Stimulated activated CD4-positive, alpha-beta T cell treated with anti-CD3 and anti-CD28 coated beads, Interleukin-15, amount 100 ng/mL, for 48 hours (primary cell): ENCODE measurements around the gene FBRSL1.
"Not testable (repeated sequence)": the region's sequence is repeated elsewhere in the genome, so short reads cannot be mapped to it uniquely, and the experiment has no call there.

Experiments
- DNase-seq, 2 donors: peaks; one replicate each; pipeline ENCODE4 v3.0.0-alpha.2; 2020; ENCODE audit warnings: low read depth in 2 of 2

FBRSL1 gene

DNA sequence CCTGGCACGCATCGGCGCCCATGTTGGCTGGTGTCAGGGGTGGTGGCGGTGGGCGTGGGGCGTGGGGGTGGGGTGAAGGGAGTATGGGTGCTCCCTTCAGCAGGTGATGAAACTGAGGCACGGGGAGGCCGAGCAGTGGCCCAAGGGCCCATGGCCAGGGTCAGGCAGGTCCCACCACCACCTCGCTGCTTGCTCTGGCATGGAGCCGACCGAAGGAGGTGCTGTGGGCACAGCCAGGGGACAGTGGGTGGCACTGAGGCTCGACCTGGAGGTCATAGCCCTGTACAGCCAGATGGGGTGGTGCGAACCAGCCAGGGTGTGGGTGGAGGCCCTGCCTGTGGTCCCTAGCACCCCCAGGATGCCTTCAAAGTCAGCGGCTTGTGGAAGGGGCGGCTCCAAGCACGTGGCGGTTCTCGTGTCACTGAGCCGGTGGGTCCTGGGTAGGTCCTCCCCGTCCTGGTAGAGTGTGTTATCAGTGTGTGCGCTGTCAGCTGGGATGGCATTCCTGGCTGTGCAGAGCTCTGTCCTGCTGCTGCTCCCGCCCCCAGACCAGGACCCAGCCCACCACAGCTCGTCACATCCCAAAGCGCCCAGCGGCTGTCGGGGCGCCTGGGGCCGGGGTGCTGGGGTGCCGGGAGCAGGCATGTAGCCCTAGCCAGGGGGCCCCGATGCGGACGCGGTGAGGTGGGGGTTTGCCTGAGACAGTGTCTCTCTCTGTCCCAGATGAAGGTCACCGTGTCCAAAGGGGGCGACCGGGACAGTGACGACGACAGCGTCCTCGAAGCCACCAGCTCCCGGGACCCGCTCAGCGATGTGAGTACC, 35.3 kb downstream of the FBRSL1 start:
- no peak for DNase-seq

DNA sequence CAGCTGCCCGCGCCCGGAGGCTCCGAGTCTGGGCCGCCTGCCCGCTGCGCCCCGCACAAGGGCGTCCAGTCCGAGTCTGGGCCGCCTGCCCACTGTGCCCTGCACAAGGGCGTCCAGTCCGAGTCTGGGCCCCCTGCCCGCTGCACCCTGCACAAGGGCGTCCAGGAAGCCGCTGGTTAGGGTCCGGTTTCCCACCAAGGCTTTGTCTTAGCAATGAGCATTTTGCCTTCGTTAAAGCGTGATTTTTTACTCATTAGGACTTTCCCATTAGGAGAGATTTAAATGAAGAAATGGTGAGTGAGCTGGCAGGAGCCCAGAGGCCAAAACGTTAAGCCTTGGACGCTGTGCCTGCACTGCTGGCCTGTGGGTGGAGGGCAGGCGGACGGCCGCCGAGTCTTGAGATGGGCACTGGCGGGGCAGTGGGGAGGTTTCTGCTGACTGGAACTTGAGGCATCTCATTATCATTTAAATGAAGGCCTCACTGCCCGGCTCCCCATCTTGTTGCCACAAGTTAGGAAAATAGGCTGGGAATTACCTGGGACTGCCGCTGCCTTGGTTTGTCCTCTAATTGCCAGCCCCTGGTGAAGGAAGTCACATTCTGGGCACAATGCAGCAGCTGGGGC, 36.0 kb downstream of the FBRSL1 start:
- no peak for DNase-seq

DNA sequence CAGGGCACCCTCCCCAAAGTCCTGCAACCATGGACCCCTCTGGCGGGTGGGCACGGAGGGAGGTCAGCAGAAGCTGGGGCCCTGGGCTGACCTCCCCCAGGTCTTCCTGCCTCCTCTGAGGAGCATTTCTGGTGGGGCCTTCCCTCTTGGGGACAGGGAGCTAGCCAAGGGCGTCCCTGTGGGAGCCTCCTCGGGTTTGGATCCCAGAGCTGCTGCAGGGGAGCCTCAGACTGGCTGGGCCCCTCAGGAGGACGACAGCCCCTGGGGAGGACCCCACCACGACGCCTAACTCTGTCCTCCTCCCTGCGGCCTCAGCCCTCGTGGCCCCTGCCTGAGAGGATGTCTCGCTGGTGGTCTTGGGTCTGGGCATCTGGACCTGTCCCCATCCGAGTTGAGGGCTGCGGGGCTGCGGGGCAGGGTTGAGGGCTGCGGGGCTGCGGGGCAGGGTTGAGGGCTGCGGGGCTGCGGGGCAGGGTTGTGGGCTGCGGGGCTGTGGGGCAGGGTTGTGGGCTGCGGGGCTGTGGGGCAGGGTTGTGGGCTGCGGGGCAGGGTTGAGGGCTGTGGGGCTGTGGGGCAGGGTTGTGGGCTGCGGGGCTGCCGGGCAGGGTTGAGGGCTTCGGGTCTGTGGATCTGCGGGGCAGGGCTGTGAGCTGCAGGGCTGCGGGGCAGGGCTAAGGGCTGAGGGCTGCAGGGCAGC, 37.4 kb downstream of the FBRSL1 start:
- DNase-seq, result no peak

DNA sequence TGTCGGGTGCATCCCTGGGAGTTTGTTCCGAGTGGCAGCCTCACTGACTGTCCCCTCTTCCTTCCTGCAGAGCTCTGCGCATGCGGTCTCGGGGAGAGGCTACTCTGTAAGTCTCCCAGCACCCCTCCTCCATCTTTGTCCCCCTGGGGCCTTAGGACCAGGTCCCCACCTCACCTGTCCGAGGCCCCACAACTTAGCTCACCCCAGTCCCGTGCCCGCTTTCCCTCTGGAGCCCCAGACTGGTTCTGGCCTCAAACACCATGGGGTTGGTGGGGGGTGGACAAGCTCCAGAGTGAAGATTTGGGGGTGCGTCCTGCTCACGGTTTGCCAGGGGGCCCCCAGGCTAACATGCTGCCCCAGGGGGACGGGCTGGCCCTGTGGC, 37.9 kb downstream of the FBRSL1 start:
- no peak for DNase-seq

DNA sequence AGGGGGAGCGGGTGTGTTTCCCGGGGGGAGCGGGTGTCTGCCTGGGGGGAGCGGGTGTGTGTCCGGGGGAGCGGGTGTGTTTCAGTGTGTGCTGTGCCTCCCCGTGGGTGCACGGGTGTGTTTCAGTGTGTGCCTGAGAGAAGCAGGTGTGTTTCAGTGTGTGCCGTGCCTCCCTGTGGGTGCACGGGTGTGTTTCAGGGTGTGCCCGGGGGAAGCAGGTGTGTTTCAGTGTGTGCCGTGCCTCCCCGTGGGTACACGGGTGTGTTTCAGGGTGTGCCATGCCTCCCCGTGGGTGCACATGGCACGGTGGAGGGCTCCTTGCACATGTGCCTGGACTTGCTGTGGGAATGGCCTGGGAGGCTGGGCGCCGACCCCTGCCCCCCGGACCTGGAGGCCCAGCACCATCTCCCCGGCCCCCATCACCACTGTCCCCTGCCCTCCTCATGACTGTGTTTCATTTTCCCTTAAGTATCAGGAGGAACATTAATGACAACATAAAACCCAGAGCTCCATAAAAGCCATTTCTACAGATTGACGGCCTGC, 38.7 kb downstream of the FBRSL1 start:
- no peak for DNase-seq

DNA sequence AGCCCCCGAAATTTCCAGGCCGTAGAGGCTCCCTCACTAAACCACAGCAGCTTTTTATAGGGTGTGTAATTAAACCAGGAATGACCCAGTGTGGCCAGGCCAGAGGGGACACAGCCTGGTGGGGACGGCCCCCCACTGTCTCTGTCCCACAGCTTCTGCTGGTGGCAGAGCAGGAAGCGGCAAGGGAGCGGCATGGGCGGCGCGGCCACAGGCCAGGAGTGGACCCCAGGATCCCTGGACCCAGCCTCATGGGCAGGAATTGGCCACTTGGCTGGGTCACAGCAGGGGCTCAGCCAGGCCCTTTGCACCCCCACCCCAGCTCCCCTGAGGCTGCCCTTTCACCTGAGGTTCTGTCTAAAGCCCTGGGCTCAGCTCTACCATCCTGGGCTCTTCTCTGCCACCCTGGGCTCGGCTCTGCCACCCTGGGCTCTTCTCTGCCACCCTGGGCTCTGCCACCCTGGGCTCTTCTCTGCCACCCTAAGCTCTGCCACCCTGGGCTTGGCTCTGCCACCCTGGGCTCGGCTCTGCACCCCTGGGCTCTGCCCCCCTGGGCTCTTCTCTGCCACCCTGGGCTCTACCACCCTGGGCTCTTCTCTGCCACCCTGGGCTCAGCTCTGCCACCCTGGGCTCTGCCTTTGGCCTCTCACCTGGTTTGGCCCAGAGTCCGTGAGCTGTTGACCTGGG, 39.3 kb downstream of the FBRSL1 start:
- no peak for DNase-seq

DNA sequence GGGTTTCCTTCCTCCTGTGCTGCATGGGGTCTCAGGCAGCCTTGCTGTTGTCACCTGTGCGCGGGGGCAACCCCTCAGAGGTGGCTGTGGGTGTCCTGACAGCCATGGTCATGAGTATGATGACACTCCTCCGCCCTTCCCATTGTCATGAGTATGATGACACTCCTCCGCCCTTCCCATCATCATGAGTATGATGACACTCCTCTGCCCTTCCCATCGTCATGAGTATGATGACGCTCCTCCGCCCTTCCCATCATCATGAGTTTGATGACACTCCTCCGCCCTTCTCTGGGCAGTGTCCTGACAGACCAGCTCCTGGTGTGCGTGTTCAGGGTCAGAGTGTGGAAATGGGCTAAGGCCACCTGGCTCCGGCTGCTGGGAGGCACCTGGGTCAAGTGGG, 40.0 kb downstream of the FBRSL1 start:
- DNase-seq, result no peak

DNA sequence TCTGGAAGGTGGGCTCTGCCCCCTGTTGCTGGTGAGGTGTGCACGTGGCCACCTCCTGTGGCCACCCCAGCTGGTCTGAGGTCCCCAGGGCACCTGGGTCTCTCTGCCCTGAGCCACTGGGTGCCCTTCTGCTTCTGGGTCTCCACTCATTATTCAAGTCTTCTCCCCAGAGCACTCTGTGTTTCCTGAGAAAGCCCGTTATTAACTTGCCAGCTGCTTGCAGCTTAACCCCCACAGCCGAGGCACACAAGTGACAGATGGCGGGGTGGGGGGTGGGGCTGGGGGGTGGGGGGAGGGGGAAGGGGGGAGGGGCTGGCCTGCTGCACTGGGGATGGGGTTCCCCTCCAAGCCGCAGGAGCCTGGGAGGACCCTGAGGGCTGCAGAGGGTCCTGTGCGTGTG, 40.5 kb downstream of the FBRSL1 start:
- DNase-seq, result no peak

DNA sequence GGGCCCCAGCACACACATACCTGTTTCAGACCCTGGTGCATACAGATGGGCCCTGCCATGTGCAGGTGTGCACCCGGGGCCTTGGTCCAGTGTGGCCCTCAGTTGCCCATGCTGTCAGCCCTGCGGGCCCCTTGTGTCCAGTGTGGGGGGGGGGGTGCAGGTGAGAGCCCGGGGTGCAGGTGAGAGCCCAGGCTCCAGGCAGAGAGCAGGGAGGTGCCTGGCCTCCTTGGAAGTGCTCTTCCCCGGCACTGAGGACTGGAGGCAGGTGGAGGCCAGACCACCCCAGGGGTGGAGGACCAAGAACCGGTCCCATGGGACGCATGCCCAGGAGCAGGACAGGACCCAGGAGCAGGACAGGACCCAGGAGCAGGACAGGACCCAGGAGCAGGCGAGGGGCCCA, 40.9 kb downstream of the FBRSL1 start:
- no peak for DNase-seq

DNA sequence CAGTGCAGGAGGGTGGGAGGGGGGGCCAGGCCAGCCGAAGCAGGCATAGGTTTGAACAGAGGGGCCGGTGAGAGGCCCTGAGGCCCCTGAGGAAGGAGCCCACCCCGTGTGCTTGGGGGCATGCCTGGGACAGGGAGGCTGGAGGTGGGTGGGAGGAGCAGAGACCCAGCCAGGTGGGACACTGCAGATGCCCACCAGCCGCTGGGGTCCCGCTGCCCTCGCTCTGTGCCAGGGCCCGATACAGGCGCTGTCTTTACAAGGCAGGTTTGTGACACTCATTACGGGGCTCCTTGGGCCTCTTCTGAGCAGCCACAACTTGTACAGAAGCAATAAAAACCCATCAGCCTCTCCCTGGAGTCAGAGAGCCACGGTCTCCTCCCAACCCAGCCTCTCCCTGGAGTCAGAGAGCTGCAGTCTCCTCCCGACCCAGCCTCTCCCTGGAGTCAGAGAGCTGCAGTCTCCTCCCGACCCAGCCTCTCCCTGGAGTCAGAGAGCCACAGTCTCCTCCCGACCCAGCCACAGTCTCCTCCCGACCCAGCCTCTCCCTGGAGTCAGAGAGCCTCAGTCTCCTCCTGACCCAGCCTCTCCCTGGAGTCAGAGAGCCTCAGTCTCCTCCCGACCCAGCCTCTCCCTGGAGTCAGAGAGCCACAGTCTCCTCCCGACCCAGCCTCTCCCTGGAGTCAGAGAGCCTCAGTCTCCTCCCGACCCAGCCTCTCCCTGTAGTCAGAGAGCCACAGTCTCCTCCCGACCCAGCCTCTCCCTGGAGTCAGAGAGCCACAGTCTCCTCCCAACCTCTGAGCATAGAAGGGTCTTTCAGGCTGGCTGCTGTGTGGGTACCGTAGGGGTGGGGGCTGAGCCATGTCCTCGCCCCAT, 43.0 kb downstream of the FBRSL1 start:
- DNase-seq, result not testable (repeated sequence)

DNA sequence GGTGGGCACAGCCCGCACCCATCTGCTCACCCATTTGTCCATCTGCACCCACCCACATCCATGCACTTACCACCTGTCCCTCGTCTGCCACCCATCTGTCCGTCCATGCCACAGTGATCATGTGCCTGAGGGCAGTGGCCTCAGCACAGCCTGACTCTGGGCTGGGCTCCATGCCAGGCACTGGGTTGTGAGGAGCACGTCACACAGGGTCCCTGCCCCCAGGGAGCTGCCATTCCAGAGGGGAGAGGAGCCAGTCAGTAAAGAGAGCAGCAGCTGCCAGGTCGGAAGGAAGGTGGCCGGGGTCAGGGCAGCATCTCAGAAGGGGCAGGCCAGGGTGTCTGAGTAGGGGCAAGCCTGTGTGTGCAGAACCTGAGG, 43.6 kb downstream of the FBRSL1 start:
- no peak for DNase-seq

DNA sequence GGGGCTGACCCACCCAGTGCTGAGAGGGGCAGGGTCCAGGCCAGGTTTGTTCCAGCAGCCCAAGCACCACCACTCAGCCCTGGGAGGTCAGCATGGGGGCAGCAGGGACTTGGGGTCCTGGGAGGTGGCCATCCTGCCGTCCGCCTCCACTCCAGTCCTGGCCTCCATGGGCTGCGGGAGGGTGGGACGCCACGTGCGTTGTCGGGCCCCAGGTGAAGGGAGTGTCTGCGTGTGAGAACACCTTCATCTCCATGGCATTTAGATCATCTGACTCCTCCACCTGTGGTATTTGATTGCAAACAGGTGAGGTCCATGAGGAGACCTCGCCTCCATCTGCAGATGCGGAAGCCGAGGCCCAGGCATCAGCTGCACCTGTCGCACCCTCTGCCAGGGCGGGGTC, 44.1 kb downstream of the FBRSL1 start:
- DNase-seq, result no peak

DNA sequence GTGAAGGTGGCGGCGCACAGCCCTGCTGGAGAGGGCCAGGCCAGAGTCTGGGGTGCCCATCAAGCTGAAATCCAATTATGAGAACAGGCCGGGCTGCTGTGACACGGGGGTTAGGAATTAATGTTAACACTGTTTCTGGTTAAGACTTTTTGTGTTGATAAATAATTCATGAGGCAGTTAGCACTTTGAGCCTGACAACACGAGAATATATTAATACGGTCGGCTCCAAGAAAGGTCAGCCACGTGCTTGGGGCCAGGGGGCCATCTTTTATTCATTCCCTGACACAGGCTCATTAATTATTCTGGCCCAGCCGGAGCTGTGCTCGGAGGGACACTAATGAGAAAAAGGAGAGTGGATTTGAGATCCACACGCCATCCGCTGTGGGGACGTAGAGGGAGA, 45.1 kb downstream of the FBRSL1 start:
- DNase-seq, result no peak

DNA sequence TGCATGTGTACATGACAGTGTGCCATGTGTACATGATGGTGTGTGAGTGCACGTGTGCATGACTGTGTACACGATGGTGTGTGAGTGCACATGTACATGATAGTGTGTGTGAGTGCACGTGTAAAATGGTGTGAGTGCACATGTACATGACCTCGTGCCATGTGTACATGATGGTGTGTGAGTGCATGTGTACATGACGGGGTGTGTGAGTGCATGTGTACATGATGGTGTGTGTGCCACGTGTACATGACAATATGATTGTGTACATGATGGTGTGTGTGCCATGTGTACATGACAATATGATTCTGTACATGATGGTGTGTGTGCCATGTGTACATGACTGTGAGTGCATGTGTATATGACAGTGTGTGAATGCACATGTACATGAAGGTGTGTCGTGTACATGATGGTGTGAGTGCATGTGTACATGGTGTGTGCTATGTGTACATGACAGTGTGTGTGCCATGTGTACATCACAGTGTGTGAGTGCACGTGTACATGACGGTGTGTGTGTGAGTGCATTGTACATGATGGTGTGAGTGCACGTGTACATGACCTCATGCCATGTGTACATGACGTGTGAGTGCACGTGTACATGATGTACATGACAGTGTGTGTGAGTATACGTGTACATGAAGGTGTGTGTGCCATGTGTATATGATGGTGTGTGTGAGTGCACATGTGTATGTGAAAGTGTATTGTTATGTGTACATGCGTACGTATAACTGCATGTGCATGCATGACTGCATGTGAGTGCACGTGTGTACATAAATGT, 46.3 kb downstream of the FBRSL1 start:
- DNase-seq, result no peak

DNA sequence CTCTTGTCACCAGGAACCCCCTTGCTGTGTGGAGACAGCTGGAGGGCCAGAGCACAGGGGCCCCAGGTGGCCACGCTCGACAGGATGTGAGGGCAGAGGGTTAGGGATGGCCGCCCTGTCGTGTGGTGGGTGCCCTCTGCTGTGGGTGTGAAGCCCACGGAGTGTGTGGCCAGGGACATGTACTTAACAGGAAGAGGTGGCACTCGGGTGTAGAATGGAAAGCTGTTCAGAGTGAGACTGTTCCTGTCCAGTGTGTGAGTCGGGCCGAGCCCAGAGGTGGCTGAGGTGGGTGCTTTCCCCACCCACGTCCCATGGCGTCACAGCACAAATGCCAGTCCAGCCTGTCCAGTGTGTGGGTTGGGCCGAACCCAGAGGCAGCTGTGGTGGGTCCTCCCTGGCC, 47.1 kb downstream of the FBRSL1 start:
- no peak for DNase-seq

DNA sequence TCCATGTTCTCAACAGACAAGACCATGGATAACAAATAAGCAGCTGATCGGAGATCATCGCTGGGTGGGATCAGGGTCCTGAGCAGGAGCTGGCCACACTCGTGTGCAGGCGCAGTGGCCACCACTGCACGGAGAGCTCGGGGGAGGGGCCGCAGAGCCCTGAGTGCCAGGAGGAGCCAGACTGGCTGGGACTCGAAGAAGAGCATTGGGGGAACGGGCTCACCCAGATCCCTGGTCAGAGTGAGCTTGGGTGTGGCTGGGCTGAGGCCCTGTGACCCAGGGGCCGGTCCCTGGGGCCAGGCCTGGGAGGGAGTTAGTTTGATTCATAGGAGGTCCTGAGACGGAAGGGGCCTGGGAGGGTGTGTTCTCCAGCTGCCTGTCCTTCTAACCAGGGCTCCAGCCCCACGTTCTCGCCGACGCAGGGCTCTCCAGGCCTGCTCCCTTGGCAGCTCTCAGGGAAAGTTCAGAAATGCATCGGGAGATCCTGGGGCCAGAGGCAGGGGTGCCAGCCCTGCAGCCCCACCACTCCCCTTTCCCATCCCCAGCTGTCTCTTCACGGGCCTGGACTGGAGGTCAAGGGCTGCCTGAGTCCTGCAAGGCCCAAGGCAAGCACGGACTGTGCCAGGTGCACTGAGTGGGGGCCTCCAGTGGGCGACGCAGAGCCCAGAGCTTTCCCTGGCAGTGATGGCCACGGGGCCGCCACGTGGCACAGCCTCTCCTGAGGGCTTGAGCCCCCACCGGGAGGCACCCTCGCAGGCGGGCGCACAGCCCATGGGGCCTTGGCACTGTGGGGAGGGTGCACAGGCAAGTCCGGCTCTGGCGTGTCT, 48.1 kb downstream of the FBRSL1 start:
- no peak for DNase-seq

DNA sequence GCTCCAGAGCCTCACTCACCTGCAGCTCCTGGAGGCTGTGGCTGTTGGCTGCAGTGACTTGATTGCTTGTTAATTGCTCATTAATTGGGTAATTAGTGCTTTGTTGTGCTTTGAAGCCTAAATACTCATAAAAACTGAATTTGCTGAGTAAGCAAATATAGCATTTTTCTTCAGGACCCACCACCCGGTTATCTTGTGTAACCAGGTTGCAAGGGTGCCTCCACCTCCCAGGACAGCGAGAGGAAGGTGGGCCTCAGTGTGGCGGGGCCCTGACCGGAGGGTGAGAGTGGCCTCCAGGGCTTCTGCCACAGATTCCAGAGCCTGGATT, 48.7 kb downstream of the FBRSL1 start:
- DNase-seq, result no peak

DNA sequence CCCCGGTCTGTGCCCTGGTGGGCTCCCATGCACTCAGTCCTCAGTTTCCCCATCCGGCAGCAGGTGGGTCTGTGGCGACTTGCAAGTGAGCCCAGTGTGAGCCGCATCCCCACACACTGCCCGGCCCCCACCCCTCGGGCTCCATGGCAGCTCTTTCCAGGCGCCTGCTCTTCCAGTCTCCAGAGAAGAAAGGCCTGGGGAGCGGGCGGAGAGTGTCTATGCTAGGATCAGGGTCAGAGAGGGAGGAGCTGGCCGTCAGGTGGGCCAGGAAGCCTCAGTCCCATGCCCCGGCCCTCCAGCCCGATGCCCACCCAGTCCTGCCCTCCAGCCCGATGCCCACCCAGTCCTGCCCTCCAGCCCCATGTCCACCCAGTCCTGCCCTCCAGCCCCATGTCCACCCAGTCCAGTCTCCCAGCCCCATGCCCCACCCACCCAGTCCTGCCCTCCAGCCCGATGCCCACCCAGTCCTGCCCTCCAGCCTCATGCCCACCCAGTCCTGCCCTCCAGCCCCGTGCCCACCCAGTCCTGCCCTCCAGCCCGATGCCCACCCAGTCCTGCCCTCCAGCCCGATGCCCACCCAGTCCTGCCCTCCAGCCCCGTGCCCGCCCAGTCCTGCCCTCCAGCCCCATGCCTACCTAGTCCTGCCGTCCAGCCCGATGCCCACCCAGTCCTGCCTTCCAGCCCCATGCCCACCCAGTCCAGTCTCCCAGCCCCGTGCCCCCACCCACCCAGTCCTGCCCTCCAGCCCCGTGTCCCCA, 49.2 kb downstream of the FBRSL1 start:
- DNase-seq, result no peak

DNA sequence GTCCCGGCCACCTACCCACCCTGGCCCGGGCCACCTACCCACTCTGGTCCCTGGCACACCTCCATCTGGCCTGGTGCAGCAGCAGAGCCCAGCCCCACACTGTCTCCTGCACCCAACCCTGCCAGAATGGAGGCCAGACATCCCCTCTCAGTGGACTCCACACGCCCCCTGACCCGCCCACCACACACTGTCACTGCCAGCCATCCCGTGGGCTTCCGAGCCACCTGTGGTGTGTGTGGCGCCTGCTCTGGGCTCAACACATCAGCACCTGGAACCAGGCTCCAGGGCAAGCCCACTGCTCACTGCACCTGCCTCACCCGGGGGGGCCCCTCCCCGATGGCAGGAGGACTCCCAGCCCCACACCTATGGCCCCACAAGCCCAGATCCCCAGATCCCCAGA, 50.5 kb downstream of the FBRSL1 start:
- DNase-seq, result no peak
